SK-N-SH treated with all-trans-retinoic acid at 6 μM for 48 hours (cell line): ENCODE measurements around the gene COL9A3.

Experiments
- ARNTL ChIP-seq: fragments of 450-650 bp; formaldehyde crosslinking; IDR thresholded peaks from 2 replicates; pipeline ENCODE4 v1.5.0; 2020; ENCODE audit warnings: low read depth, mild to moderate bottlenecking, moderate library complexity, borderline replicate concordance
- CSDC2 ChIP-seq: fragments of 250-450 bp; sonication (Bioruptor Pico); IDR thresholded peaks from 2 replicates; pipeline ENCODE4 v1.5.0; 2020; ENCODE audit warnings: mild to moderate bottlenecking, moderate library complexity
- ESRRG ChIP-seq: fragments of 250-450 bp; sonication (Bioruptor Pico); IDR thresholded peaks from 2 replicates; pipeline ENCODE4 v1.6.1; 2021; ENCODE audit warnings: mild to moderate bottlenecking
- OSR1 ChIP-seq: fragments of 250-450 bp; sonication (Bioruptor Pico); IDR thresholded peaks from 2 replicates; pipeline ENCODE4 v1.8.0; 2022; ENCODE audit warnings: moderate library complexity, mild to moderate bottlenecking, inconsistent platforms
- PATZ1 ChIP-seq: fragments of 250-450 bp; sonication (Bioruptor Pico); IDR thresholded peaks from 2 replicates; pipeline ENCODE4 v1.8.0; 2020; ENCODE audit warnings: mild to moderate bottlenecking, moderate library complexity, borderline replicate concordance
- PPARA ChIP-seq: fragments of 250-450 bp; sonication (Bioruptor Pico); IDR thresholded peaks from 2 replicates; pipeline ENCODE4 v1.5.0; 2020; ENCODE audit warnings: mild to moderate bottlenecking, borderline replicate concordance
- RARB ChIP-seq: fragments of 250-450 bp; sonication (Bioruptor Pico); IDR thresholded peaks from 2 replicates; pipeline ENCODE4 v1.8.0; 2021; ENCODE audit warnings: mild to moderate bottlenecking, moderate library complexity
- TSHZ2 ChIP-seq: fragments of 250-450 bp; sonication (Bioruptor Pico); IDR thresholded peaks from 2 replicates; pipeline ENCODE4 v1.5.0; 2020; ENCODE audit warnings: mild to moderate bottlenecking, moderate library complexity
- ZC3H10 ChIP-seq: fragments of 250-450 bp; sonication (Bioruptor Pico); IDR thresholded peaks from 2 replicates; pipeline ENCODE4 v1.5.1; 2021; ENCODE audit warnings: mild to moderate bottlenecking, moderate library complexity
- ZFP3 ChIP-seq: fragments of 250-450 bp; sonication (Bioruptor Pico); IDR thresholded peaks from 2 replicates; pipeline ENCODE4 v1.5.0; 2020; ENCODE audit warnings: mild to moderate bottlenecking, moderate library complexity
- ZNF565 ChIP-seq: fragments of 450-650 bp; formaldehyde crosslinking; conservative IDR thresholded peaks from 2 replicates; pipeline ENCODE4 v1.5.0; 2020; ENCODE audit warnings: low read depth, mild to moderate bottlenecking, moderate library complexity
- ZNF70 ChIP-seq: fragments of 450-650 bp; formaldehyde crosslinking; IDR thresholded peaks from 2 replicates; pipeline ENCODE4 v1.5.0; 2020; ENCODE audit warnings: mild to moderate bottlenecking, moderate library complexity
- ZNF8 ChIP-seq: fragments of 450-650 bp; formaldehyde crosslinking; IDR thresholded peaks from 2 replicates; pipeline ENCODE4 v1.5.0; 2020; ENCODE audit warnings: mild to moderate bottlenecking, moderate library complexity
- TF ChIP-seq, protein P1 (sequence below): fragments of 250-450 bp; sonication (Bioruptor Pico); IDR thresholded peaks from 2 replicates; pipeline ENCODE4 v1.5.1; 2020; ENCODE audit warnings: low read depth, mild to moderate bottlenecking, moderate library complexity

DNA sequence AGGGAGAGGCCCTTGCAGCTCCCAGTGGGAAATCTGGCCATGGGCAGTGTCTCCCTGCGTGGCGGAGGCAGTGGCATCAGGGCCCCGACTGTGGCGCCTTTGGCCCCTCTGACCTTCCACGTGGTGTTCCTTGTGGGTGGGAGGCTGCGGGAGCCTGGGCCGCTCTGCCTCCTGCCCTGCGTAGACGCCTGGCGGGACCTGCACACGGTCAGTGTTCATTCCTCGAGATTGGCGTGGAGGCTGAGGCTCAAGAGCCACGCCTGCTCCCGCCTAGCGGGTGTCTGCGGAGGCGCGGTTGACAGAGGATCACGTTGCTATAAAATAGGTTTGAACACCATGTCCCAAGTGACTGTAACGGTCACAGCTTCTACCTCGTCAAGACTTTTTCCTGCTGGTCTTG lies 14.0 kb downstream of the COL9A3 start:
- TF ChIP-seq, protein P1, sequence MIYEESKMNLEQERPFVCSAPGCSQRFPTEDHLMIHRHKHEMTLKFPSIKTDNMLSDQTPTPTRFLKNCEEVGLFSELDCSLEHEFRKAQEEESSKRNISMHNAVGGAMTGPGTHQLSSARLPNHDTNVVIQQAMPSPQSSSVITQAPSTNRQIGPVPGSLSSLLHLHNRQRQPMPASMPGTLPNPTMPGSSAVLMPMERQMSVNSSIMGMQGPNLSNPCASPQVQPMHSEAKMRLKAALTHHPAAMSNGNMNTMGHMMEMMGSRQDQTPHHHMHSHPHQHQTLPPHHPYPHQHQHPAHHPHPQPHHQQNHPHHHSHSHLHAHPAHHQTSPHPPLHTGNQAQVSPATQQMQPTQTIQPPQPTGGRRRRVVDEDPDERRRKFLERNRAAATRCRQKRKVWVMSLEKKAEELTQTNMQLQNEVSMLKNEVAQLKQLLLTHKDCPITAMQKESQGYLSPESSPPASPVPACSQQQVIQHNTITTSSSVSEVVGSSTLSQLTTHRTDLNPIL (CRISPR knock-in tag), result no peak
- TF ChIP-seq ARNTL (CRISPR knock-in tag) (no peak), ZC3H10 (CRISPR knock-in tag) (no peak), PATZ1 (no peak), ZNF70 (CRISPR knock-in tag) (no peak), RARB (CRISPR knock-in tag) (no peak), ESRRG (CRISPR knock-in tag) (no peak), OSR1 (CRISPR knock-in tag) (no peak), CSDC2 (CRISPR knock-in tag) (no peak), ZNF8 (no peak), ZFP3 (CRISPR knock-in tag) (no peak), TSHZ2 (CRISPR knock-in tag) (no peak), ZNF565 (CRISPR knock-in tag) (no peak), PPARA (CRISPR knock-in tag) (no peak)
